Peyer's patch (tissue), 4 donors: ENCODE results near the gene RALGPS1. TPM values are rescaled to one million over a fixed set of nuclear protein-coding genes. Genes with fewer than 3 reads are reported as not detected.

ENCODE experiments used
- DNase-seq, 3 donors: peaks; one replicate each; pipeline ENCODE4 v3.0.0-alpha.2; 2017 to 2019
- H3K27ac ChIP-seq, 4 donors: fragments of 200-600 bp; sonication (generic); one replicate each; pipeline ENCODE4 v1.5.1; 2016 to 2019
- H3K27me3 ChIP-seq, 2 donors: fragments of 200-600 bp; sonication (generic); one replicate each; pipeline ENCODE4 v1.5.1; 2019
- H3K36me3 ChIP-seq, 3 donors: fragments of 200-600 bp; sonication (generic); one replicate each; pipeline ENCODE4 v1.5.1; 2016 to 2019
- H3K4me1 ChIP-seq, 4 donors: fragments of 200-600 bp; sonication (generic); one replicate each; pipeline ENCODE4 v1.5.1; 2016 to 2019
- H3K4me3 ChIP-seq, 4 donors: fragments of 200-600 bp; sonication (generic); 1 replicate in 3 of 4; 2 replicates in 1 of 4; pipeline ENCODE4 v1.5.1; 2016 to 2019; ENCODE audit warnings: mild to moderate bottlenecking in 1 of 4
- H3K9me3 ChIP-seq, 4 donors: fragments of 200-600 bp; sonication (generic); one replicate each; pipeline ENCODE4 v1.5.1; 2016 to 2019; ENCODE audit warnings: mild to moderate bottlenecking in 1 of 4
- POLR2A ChIP-seq, 2 donors: fragments of 450-650 bp; IDR thresholded peaks; one replicate each; pipeline ENCODE4 v1.5.1; 2017; ENCODE audit warnings: antibody characterized with exemption in 2 of 2, mild to moderate bottlenecking in 2 of 2, moderate library complexity in 2 of 2
- total RNA-seq, 4 donors: library from RNA; depleted of rRNA; stranded (reverse); fragments of >200 nt; gene quantifications; one replicate each; pipeline ENCODE4 v1.1.0, GENCODE V29; 2016
- TF ChIP-seq, protein P1 (sequence below), 6 experiments: fragments of 450-650 bp in 4 of 6; fragments of 200-600 bp in 2 of 6; sonication (generic) in 1 of 6; IDR thresholded peaks; one replicate each; pipeline ENCODE4 v1.5.1; 2017 to 2019; ENCODE audit warnings: antibody characterized with exemption in 6 of 6, mild to moderate bottlenecking in 3 of 6, moderate library complexity in 1 of 6

Gene RALGPS1
- total RNA-seq, 4 donors from 2014 or later: 38.8 to 158 (median 141) TPM

GRCh38 chr9:127203681-127204327 is 289.2 kb downstream of the RALGPS1 start:
- TF ChIP-seq POLR2A (IDR thresholded peaks at IDR 0.05): no peak
- TF ChIP-seq, protein P1, sequence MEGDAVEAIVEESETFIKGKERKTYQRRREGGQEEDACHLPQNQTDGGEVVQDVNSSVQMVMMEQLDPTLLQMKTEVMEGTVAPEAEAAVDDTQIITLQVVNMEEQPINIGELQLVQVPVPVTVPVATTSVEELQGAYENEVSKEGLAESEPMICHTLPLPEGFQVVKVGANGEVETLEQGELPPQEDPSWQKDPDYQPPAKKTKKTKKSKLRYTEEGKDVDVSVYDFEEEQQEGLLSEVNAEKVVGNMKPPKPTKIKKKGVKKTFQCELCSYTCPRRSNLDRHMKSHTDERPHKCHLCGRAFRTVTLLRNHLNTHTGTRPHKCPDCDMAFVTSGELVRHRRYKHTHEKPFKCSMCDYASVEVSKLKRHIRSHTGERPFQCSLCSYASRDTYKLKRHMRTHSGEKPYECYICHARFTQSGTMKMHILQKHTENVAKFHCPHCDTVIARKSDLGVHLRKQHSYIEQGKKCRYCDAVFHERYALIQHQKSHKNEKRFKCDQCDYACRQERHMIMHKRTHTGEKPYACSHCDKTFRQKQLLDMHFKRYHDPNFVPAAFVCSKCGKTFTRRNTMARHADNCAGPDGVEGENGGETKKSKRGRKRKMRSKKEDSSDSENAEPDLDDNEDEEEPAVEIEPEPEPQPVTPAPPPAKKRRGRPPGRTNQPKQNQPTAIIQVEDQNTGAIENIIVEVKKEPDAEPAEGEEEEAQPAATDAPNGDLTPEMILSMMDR (IDR thresholded peaks at IDR 0.05): no peak
- Histone ChIP-seq H3K27me3 (no peaks in the 10 kb centered on the region), H3K36me3 (peaks cover 0 to 19% (median 0%) of the 10 kb centered on the region in 3 donors), H3K9me3 (no peaks in the 10 kb centered on the region), H3K27ac (no peak overlapping the region), H3K4me1 (peaks cover 0 to 7% (median 0%) of the 10 kb centered on the region in 4 donors), H3K4me3 (no peak overlapping the region)
- DNase-seq: peak in 1 of 3 donors; percentile 34

- peaks cover 0 to 18% (median 0%) of the 10 kb centered on the region in 3 donors for H3K36me3 ChIP-seq
- peak in 1 of 3 donors; percentile 39 for DNase-seq
- H3K9me3 ChIP-seq: no peaks in the 10 kb centered on the region
These were observed 290.3 kb downstream of the RALGPS1 start for GRCh38 chr9:127204771-127205470.

DNA sequence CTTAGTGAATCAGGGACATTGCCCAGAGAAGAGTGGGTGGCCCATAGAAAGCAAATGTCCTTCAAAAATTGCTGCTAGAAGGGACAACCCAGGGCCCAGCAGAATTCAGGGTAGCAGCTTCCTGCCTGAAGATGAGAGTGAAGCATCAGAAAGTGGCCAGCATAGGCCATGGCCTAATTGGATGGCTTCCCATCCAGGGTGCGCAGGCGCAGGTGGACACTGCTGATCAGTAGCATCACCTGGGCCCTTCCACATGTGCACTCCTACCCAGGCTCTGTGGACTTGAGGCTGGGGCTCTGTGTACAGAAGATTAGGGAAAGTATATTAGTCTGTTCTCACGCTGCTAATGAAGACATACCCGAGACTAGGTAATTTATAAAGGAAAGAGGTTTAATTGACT is 291.4 kb downstream of the RALGPS1 start:
- H3K9me3 ChIP-seq: no peaks in the 10 kb centered on the region
- peak in 2 of 3 donors; percentile 15 to 31 for DNase-seq
- no peaks in the 10 kb centered on the region for H3K27me3 ChIP-seq
- H3K36me3 ChIP-seq: peaks cover 0 to 7% (median 0%) of the 10 kb centered on the region in 3 donors
- H3K4me3 ChIP-seq: no peak overlapping the region
- H3K4me1 ChIP-seq: no peaks in the 10 kb centered on the region
- no peak overlapping the region for H3K27ac ChIP-seq
- TF ChIP-seq, protein P1 (IDR thresholded peaks at IDR 0.05): no peak
- no peak for TF ChIP-seq POLR2A (IDR thresholded peaks at IDR 0.05)

More at GRCh38 chr9:127204771-127205470, 290.3 kb downstream of the RALGPS1 start:
- no peak for TF ChIP-seq POLR2A (IDR thresholded peaks at IDR 0.05)
- TF ChIP-seq, protein P1 (IDR thresholded peaks at IDR 0.05): no peak
- no peaks in the 10 kb centered on the region for H3K4me1 ChIP-seq
- H3K27ac ChIP-seq: no peak overlapping the region
- no peak overlapping the region for H3K4me3 ChIP-seq
- H3K27me3 ChIP-seq: no peaks in the 10 kb centered on the region

GRCh38 chr9:127206666-127207065 is 292.1 kb downstream of the RALGPS1 start:
- Histone ChIP-seq H3K36me3 (peaks cover 0 to 4% (median 0%) of the 10 kb centered on the region in 3 donors), H3K27ac (no peak overlapping the region), H3K4me3 (no peak overlapping the region), H3K27me3 (no peaks in the 10 kb centered on the region), H3K4me1 (no peaks in the 10 kb centered on the region), H3K9me3 (no peaks in the 10 kb centered on the region)
- TF ChIP-seq, protein P1 (IDR thresholded peaks at IDR 0.05): no peak
- no peak for TF ChIP-seq POLR2A (IDR thresholded peaks at IDR 0.05)
- DNase-seq: no peak

DNA sequence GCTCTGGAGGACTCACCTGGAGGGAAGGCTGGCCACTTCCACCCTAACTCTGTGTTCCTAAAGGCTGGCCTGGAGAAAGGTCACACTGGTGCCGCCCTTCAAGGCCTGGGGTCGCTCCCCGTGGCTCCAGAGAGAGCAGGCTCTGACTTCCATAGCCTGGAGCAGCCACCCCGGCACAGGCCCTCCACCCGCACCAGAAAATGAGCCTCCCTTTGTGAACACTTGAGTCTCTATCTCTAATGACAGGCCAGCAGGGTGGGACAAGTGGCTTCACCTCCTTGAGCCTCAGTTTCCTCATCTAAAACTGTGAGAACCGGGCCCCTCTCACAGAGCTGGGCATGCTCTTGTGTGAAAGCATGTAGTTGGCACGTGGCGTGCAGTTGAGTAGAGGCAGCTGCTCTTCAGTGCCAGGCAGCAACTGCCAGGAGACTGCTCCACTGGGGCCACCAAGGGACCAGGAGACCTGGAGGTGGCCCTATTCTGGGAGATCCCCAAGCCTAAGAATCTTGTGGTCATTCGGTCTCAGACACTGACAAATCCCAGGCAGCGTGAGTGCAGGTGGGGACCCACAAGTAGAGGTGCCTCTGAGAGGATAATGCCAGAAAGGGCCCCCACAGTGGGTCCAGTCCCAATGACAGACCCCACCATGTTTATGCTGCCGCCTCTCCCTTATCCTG is 293.3 kb downstream of the RALGPS1 start:
- TF ChIP-seq, protein P1 (IDR thresholded peaks at IDR 0.05): no peak
- no peak for TF ChIP-seq POLR2A (IDR thresholded peaks at IDR 0.05)
- H3K4me1 ChIP-seq: no peaks in the 10 kb centered on the region
- no peaks in the 10 kb centered on the region for H3K9me3 ChIP-seq
- H3K27ac ChIP-seq: no peak overlapping the region
- H3K4me3 ChIP-seq: no peak overlapping the region
- H3K27me3 ChIP-seq: no peaks in the 10 kb centered on the region
- H3K36me3 ChIP-seq: peaks cover 0 to 6% (median 0%) of the 10 kb centered on the region in 3 donors
- DNase-seq: peak in 2 of 3 donors; percentile 39 to 40
